ENCODE measurements around the gene PPRC1. TPM values are rescaled to one million over a fixed set of nuclear protein-coding genes. Genes with fewer than 3 reads are reported as not detected.

Gene PPRC1
- total and polyA plus RNA-seq, 2 experiments from 2014 or later, result 43.2 to 67.5 TPM

DNA sequence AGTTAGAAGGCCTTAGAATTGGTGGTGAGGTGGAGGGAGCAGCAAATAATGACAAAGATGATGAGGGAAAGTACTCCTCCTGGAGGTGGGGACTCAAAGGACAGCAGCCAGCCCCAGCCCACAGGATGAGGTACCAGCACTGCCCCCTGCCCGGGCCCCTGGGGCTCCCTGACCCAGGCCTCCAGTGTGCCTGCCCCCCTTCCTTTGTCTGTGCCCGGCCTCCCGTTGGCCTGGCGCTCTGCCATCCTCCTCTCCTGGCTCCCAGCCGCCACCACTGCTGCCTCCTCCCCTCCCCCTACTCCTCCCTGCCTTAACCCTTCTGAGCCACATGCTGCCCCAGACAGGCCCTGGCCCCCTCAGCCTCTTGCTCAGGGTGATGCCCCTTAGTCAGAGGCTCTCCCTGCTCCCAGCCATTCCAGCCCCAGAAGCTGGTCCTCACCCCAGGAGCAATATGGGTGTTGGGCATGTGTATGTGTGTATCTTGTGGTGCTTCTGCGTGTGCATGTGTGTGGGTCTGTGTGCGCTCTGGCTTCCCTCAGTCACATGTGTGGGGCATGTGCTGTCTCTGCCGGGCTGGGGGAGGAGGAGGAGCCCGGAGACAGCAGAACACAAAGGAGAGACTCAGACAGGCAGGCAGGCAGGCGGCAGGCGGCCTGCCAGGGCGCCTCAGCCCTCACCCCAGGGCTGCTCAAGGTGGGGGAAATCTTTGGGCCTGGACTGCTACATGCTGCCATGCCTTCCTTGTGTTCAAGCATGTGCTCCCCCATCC, 15.3 kb upstream of the PPRC1 start:
- H3K4me1 ChIP-seq (ENCODE audit: insufficient read depth), result peaks cover 62% of the 10 kb centered on the region
- peaks cover 17% of the 10 kb centered on the region for H3F3A ChIP-seq (replicated peaks; ENCODE audit: low read depth)
- H3K4me3 ChIP-seq, result peak overlapping the region; percentile 95
- peaks cover 68% of the 10 kb centered on the region for H3K4me1 Mint-ChIP-seq
- H3K79me2 ChIP-seq (replicated peaks; ENCODE audit: insufficient read depth), result peaks cover 67% of the 10 kb centered on the region
- H3K4me2 ChIP-seq, result peak overlapping the region; percentile 80
- H3K9me3 Mint-ChIP-seq, result no peaks in the 10 kb centered on the region; the same call in 1 of the 3 replicates
- H3K27ac ChIP-seq (ENCODE audit: low read depth), result peak overlapping the region; percentile 95
- no peaks in the 10 kb centered on the region for H3K9me2 ChIP-seq (ENCODE audit: insufficient read depth)
- peak overlapping the region; percentile 93 for H3K4me3 Mint-ChIP-seq
- peaks cover 13% of the 10 kb centered on the region for H4K20me1 ChIP-seq (replicated peaks; ENCODE audit: insufficient read depth)
- peaks cover 7% of the 10 kb centered on the region; the same call in 1 of the 3 replicates for H3K36me3 Mint-ChIP-seq (ENCODE audit: low read depth)
- ATAC-seq, result peak; percentile 1
- H3K27me3 Mint-ChIP-seq (ENCODE audit: insufficient read depth, low read depth, poor library complexity), result peaks cover 26% of the 10 kb centered on the region
- no peaks in the 10 kb centered on the region for H3K36me3 ChIP-seq (ENCODE audit: insufficient read depth)
- DNase-seq (ENCODE audit: low spot score), result peak; percentile 80
- H3K27ac Mint-ChIP-seq, result peak overlapping the region; percentile 97
- TF ChIP-seq EZH2phosphoT487 (IDR thresholded peaks at IDR 0.05; ENCODE audit: unreplicated experiment), result no peak
- TF ChIP-seq, protein P1, sequence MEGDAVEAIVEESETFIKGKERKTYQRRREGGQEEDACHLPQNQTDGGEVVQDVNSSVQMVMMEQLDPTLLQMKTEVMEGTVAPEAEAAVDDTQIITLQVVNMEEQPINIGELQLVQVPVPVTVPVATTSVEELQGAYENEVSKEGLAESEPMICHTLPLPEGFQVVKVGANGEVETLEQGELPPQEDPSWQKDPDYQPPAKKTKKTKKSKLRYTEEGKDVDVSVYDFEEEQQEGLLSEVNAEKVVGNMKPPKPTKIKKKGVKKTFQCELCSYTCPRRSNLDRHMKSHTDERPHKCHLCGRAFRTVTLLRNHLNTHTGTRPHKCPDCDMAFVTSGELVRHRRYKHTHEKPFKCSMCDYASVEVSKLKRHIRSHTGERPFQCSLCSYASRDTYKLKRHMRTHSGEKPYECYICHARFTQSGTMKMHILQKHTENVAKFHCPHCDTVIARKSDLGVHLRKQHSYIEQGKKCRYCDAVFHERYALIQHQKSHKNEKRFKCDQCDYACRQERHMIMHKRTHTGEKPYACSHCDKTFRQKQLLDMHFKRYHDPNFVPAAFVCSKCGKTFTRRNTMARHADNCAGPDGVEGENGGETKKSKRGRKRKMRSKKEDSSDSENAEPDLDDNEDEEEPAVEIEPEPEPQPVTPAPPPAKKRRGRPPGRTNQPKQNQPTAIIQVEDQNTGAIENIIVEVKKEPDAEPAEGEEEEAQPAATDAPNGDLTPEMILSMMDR (conservative IDR thresholded peaks at IDR 0.05; ENCODE audit: low read depth in 2 of 2), result peak; percentile 34 to 38; a peak in 3 of 4 replicates
- peak; percentile 54 for TF ChIP-seq POLR2AphosphoS5 (IDR thresholded peaks at IDR 0.05; ENCODE audit: low read depth)
- TF ChIP-seq, protein P2, sequence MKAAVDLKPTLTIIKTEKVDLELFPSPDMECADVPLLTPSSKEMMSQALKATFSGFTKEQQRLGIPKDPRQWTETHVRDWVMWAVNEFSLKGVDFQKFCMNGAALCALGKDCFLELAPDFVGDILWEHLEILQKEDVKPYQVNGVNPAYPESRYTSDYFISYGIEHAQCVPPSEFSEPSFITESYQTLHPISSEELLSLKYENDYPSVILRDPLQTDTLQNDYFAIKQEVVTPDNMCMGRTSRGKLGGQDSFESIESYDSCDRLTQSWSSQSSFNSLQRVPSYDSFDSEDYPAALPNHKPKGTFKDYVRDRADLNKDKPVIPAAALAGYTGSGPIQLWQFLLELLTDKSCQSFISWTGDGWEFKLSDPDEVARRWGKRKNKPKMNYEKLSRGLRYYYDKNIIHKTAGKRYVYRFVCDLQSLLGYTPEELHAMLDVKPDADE (IDR thresholded peaks at IDR 0.05), result no peak
- TF ChIP-seq, protein P3, sequence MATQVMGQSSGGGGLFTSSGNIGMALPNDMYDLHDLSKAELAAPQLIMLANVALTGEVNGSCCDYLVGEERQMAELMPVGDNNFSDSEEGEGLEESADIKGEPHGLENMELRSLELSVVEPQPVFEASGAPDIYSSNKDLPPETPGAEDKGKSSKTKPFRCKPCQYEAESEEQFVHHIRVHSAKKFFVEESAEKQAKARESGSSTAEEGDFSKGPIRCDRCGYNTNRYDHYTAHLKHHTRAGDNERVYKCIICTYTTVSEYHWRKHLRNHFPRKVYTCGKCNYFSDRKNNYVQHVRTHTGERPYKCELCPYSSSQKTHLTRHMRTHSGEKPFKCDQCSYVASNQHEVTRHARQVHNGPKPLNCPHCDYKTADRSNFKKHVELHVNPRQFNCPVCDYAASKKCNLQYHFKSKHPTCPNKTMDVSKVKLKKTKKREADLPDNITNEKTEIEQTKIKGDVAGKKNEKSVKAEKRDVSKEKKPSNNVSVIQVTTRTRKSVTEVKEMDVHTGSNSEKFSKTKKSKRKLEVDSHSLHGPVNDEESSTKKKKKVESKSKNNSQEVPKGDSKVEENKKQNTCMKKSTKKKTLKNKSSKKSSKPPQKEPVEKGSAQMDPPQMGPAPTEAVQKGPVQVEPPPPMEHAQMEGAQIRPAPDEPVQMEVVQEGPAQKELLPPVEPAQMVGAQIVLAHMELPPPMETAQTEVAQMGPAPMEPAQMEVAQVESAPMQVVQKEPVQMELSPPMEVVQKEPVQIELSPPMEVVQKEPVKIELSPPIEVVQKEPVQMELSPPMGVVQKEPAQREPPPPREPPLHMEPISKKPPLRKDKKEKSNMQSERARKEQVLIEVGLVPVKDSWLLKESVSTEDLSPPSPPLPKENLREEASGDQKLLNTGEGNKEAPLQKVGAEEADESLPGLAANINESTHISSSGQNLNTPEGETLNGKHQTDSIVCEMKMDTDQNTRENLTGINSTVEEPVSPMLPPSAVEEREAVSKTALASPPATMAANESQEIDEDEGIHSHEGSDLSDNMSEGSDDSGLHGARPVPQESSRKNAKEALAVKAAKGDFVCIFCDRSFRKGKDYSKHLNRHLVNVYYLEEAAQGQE (IDR thresholded peaks at IDR 0.05; ENCODE audit: unreplicated experiment), result no peak
- TF ChIP-seq CREB1 (CRISPR knock-in tag; IDR thresholded peaks at IDR 0.05; ENCODE audit: low read depth), result 0 out of 2 replicates have a peak, but pooled peaks have one; percentile 16
- H3K27me3 ChIP-seq (ENCODE audit: insufficient read depth), result no peaks in the 10 kb centered on the region
- no peak overlapping the region for H2AFZ ChIP-seq

DNA sequence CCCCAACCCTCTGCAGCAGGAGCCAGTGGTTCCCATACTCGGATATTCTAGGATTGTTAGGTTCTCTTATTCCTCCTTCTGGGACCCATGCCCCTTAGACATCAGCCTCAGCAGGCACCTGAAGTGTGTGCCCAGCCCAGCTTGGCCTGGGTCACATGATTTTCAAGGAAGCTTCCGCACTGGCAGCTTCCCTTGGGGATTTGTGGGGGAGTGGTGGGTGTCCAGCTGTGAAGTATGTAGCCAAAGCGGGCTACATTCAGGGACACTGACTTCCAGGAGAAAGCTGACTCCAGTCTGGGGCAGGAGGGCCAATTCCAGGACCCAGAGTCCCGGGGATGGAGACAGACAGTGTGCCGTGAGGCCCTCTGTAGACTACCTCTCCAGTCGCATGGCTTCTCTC, 14.0 kb upstream of the PPRC1 start:
- H3F3A ChIP-seq (replicated peaks; ENCODE audit: low read depth), result peaks cover 21% of the 10 kb centered on the region
- no peak overlapping the region for H2AFZ ChIP-seq
- Mint-ChIP-seq H3K9me3 (no peaks in the 10 kb centered on the region; the same call in 2 of the 3 replicates), H3K27ac (peak overlapping the region; percentile 93), H3K27me3 (ENCODE audit: insufficient read depth, low read depth, poor library complexity) (peaks cover 21% of the 10 kb centered on the region), H3K4me3 (peak overlapping the region; percentile 93), H3K4me1 (peaks cover 64% of the 10 kb centered on the region), H3K36me3 (ENCODE audit: low read depth) (peaks cover 3% of the 10 kb centered on the region; the same call in 1 of the 3 replicates)
- no peak for ATAC-seq
- peak overlapping the region; percentile 95 for H3K4me3 ChIP-seq
- no peaks in the 10 kb centered on the region; the same call in none of the 2 replicates for H4K20me1 ChIP-seq (replicated peaks; ENCODE audit: insufficient read depth)
- DNase-seq (ENCODE audit: low spot score), result peak; percentile 49
- peaks cover 54% of the 10 kb centered on the region for H3K79me2 ChIP-seq (replicated peaks; ENCODE audit: insufficient read depth)
- no peaks in the 10 kb centered on the region for H3K36me3 ChIP-seq (ENCODE audit: insufficient read depth)
- no peaks in the 10 kb centered on the region for H3K27me3 ChIP-seq (ENCODE audit: insufficient read depth)
- peak overlapping the region; percentile 80 for H3K4me2 ChIP-seq
- H3K4me1 ChIP-seq (ENCODE audit: insufficient read depth), result peaks cover 56% of the 10 kb centered on the region
- H3K27ac ChIP-seq (ENCODE audit: low read depth), result peak overlapping the region; percentile 98
- H3K9me2 ChIP-seq (ENCODE audit: insufficient read depth), result no peaks in the 10 kb centered on the region
- TF ChIP-seq, protein P3 (IDR thresholded peaks at IDR 0.05; ENCODE audit: unreplicated experiment), result no peak
- TF ChIP-seq ZNF114 (CRISPR knock-in tag; IDR thresholded peaks at IDR 0.05) (no peak), ZNF331 (CRISPR knock-in tag; IDR thresholded peaks at IDR 0.05; ENCODE audit: low read depth) (no peak), JUNB (IDR thresholded peaks at IDR 0.05; ENCODE audit: unreplicated experiment) (no peak), STAT1 (IDR thresholded peaks at IDR 0.05; ENCODE audit: unreplicated experiment) (no peak), EZH2 (IDR thresholded peaks at IDR 0.05; ENCODE audit: low read depth, unreplicated experiment) (no peak), EZH2phosphoT487 (IDR thresholded peaks at IDR 0.05; ENCODE audit: unreplicated experiment) (no peak)
